ENCODE results near the gene DYRK1A.

Gene DYRK1A

DNA sequence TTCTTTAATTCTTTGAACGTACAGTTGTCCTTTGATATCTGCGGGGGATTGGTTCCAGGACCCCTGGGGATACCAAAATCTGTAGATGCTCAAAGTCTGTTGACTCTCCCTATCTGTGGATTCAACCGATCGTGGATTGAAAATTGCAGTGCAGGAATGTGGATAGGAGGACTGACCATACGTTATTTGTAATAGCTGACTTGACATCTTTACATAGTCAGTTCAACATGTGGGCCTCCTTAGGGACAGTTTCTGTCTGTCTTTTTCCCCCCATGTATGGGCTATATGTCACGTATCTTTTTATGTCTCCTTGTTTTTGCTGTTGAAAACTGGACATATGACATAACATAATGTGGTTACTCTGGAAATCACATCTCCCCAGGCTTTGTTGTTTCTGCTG lies 204.9 kb downstream of the DYRK1A start:
- TF ChIP-seq, protein P1, sequence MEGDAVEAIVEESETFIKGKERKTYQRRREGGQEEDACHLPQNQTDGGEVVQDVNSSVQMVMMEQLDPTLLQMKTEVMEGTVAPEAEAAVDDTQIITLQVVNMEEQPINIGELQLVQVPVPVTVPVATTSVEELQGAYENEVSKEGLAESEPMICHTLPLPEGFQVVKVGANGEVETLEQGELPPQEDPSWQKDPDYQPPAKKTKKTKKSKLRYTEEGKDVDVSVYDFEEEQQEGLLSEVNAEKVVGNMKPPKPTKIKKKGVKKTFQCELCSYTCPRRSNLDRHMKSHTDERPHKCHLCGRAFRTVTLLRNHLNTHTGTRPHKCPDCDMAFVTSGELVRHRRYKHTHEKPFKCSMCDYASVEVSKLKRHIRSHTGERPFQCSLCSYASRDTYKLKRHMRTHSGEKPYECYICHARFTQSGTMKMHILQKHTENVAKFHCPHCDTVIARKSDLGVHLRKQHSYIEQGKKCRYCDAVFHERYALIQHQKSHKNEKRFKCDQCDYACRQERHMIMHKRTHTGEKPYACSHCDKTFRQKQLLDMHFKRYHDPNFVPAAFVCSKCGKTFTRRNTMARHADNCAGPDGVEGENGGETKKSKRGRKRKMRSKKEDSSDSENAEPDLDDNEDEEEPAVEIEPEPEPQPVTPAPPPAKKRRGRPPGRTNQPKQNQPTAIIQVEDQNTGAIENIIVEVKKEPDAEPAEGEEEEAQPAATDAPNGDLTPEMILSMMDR (IDR thresholded peaks at IDR 0.05; ENCODE audit: low read depth, low read length, missing control alignments): no peak
- H3K4me3 ChIP-seq (replicated peaks; ENCODE audit: low read depth, low read length): no peak overlapping the region
- no peak for DNase-seq (ENCODE audit: extremely low read depth, low read depth)

- no peak for DNase-seq (ENCODE audit: extremely low read depth, low read depth)
- TF ChIP-seq, protein P1 (IDR thresholded peaks at IDR 0.05; ENCODE audit: low read depth, low read length, missing control alignments): no peak
- no peak overlapping the region for H3K4me3 ChIP-seq (replicated peaks; ENCODE audit: low read depth, low read length)
Measured at GRCh38 chr21:37574316-37574715, 207.7 kb downstream of the DYRK1A start.

DNA sequence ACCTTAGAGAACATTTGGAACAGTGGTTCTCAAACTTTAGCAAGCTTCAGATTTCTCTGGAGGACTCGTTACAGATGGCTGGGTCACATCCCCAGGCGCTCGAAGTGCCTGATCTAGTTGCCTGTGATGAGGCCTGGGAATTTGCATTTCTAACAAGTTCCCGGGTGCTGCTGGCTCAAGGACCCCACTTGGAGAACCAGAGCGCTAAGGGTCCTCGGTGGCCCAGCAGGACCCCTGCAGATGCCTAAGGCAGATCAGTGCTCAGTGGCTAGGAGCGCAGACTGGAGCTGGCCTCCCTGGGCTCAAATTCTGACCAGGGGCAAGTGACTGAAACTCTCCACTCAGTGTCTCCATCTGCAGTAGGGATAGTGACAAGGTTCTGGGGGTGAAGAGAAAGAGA lies 208.2 kb downstream of the DYRK1A start:
- no peak for DNase-seq (ENCODE audit: extremely low read depth, low read depth)
- H3K4me3 ChIP-seq (replicated peaks; ENCODE audit: low read depth, low read length): no peak overlapping the region
- TF ChIP-seq, protein P1 (IDR thresholded peaks at IDR 0.05; ENCODE audit: low read depth, low read length, missing control alignments): no peak

DNA sequence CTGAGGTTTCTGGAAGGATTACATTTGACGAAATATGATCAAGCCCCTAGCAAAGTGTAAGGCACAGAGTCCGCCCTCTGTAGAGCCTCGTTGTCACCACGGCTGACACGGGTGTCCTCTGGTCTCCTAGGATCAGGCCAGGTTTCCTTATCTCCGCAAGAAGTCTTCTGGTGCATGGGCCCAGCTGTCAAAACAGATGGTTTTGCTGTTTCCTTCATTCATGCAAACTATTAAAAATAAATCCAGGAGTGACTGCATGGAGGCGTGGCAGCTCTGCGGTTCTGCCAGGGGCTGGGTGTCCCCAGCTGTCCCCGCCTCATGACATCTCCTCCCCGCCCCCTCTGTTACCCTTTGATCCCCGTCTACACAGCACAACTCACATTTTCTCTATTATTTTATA lies 209.0 kb downstream of the DYRK1A start:
- TF ChIP-seq, protein P1 (IDR thresholded peaks at IDR 0.05; ENCODE audit: low read depth, low read length, missing control alignments): no peak
- H3K4me3 ChIP-seq (replicated peaks; ENCODE audit: low read depth, low read length): no peak overlapping the region
- no peak for DNase-seq (ENCODE audit: extremely low read depth, low read depth)
